GM12891 (cell line): ENCODE measurements around the gene ADK.

Experiments
- POLR2A ChIP-seq: IDR thresholded peaks from 2 replicates; pipeline ENCODE4 v1.6.1; 2011; ENCODE audit warnings: low read depth, low read length, control low read depth
- POLR2AphosphoS5 ChIP-seq: IDR thresholded peaks from 2 replicates; pipeline ENCODE4 v1.6.1; 2011; ENCODE audit warnings: low read depth, low read length, control low read depth
- SPI1 ChIP-seq: IDR thresholded peaks from 2 replicates; pipeline ENCODE4 v1.6.1; 2011; ENCODE audit warnings: low read depth, low read length, control low read depth
- TAF1 ChIP-seq: IDR thresholded peaks from 2 replicates; pipeline ENCODE4 v1.6.1; 2011; ENCODE audit warnings: low read depth, low read length, control low read depth

- TF ChIP-seq POLR2AphosphoS5, result no peak
- TF ChIP-seq SPI1, result no peak
- no peak for TF ChIP-seq POLR2A
- no peak for TF ChIP-seq TAF1
These were observed 448.0 kb downstream of the ADK start for GRCh38 chr10:74598891-74599566.
